Fibroblast of lung (primary cell): ENCODE results near the gene ST6GALNAC2.

ENCODE experiments used
- CTCF ChIP-seq, 2 donors: IDR thresholded peaks in 1 of 2; conservative IDR thresholded peaks in 1 of 2; 1 replicate in 1 of 2; 2 replicates in 1 of 2; pipeline ENCODE4 v1.5.1; 2011 to 2012; ENCODE audit warnings: low read length in 2 of 2, control low read depth in 1 of 2, inconsistent platforms in 1 of 2, low read depth in 1 of 2, mild to moderate bottlenecking in 1 of 2
- EZH2 ChIP-seq: IDR thresholded peaks from 2 replicates; pipeline ENCODE4 v1.5.1; 2012; ENCODE audit warnings: low read length, control low read depth, mild to moderate bottlenecking; ENCODE audit errors: missing control alignments

DNA sequence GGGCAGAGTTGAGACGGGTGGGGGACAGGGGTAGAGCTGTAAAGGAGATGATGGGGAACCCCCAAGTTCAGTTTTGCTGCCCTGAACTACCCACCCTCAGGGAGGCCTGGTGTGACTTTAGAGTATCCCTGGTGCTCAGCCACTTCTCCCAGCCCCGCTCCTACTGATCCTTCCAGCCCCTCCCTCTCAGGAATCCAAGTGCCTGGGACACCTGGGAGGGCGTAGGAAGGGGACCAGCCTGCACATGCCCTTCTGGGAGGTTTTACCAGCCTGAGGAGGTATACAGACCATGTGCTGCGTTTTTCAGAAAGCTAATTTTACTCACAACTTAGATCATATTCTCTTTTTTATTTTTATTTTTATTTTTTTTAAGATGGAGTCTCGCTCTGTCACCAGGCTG, 4.1 kb downstream of the ST6GALNAC2 start:
- TF ChIP-seq CTCF (conservative IDR thresholded peaks at IDR 0.05 in 1 of 2, IDR thresholded peaks at IDR 0.05 in 1 of 2; ENCODE audit: low read depth in 1 of 2, low read length in 2 of 2) (no peak), EZH2 (no peak)
